Heart left ventricle (tissue), 13 donors: ENCODE results near the gene CCSER1.

Experiments
- POLR2A ChIP-seq, 2 donors: fragments of 450-650 bp; IDR thresholded peaks; one replicate each; pipeline ENCODE4 v1.6.1; 2017; ENCODE audit warnings: antibody characterized with exemption in 2 of 2, mild to moderate bottlenecking in 2 of 2, moderate library complexity in 2 of 2
- TF ChIP-seq, protein P1 (sequence below), 12 donors: fragments of 200-600 bp; sonication (generic) in 4 of 12; IDR thresholded peaks; one replicate each; pipeline versions ENCODE4 v1.5.0 to v1.8.0; 2018 to 2022; ENCODE audit warnings: antibody characterized with exemption in 12 of 12, mild to moderate bottlenecking in 5 of 12
- donor health status: ischemic (EF 13 %, LVEDD 7.1; RV severe dilation, severe dysfunction).
- donor health status: DM: no; HTN: yes; CAD: no.
- donor health status: DM: no; HTN: no; CAD: no.
- donor health status: ischemic (EF 25% LVEDD 6.9; RV normal size, moderate dysfunction).
- donor health status: ischemic (EF 25% LVEDD 5.7; RV mildly dilated, moderate dysfunction).
- donor health status: ischemic (EF 35%, LVEDD 5.7; RV mildly dilated, moderate dysfunction).
- donor health status: nonischemic (EF 11% LVEDD 7.7; RV severe dilation, severe dysfunction).
- donor health status: DM: yes; HTN: yes; CAD: no.
- donor health status: PGD.
- donor health status: ischemic (EF 29% LVEDD 5.4; RV normal size, mild dysfunction).
- donor health status: nonischemic (EF 23%, LVEDD 6.1; RV moderate dilation, normal function).

DNA sequence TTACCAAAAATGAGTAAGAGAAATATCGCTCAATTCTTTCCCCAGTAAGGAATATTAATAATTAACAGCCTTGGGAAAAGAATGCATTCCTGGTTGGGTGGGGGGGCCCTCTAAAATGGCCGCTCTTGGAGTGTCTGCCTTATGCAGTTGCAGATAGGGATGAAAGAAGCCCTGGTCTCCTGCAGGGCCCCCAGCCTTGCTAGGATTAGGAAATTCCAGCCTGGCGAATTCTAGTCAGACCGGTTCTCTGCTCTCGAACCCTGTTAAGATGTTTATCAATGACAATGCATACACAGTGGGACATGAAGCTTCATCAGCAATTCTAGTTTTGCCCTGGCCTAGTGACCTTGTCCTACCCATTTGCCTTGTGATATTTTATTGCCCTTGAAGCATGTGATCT lies 1128.8 kb downstream of the CCSER1 start:
- TF ChIP-seq, protein P1, sequence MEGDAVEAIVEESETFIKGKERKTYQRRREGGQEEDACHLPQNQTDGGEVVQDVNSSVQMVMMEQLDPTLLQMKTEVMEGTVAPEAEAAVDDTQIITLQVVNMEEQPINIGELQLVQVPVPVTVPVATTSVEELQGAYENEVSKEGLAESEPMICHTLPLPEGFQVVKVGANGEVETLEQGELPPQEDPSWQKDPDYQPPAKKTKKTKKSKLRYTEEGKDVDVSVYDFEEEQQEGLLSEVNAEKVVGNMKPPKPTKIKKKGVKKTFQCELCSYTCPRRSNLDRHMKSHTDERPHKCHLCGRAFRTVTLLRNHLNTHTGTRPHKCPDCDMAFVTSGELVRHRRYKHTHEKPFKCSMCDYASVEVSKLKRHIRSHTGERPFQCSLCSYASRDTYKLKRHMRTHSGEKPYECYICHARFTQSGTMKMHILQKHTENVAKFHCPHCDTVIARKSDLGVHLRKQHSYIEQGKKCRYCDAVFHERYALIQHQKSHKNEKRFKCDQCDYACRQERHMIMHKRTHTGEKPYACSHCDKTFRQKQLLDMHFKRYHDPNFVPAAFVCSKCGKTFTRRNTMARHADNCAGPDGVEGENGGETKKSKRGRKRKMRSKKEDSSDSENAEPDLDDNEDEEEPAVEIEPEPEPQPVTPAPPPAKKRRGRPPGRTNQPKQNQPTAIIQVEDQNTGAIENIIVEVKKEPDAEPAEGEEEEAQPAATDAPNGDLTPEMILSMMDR (IDR thresholded peaks at IDR 0.05), result no peak
- no peak for TF ChIP-seq POLR2A (IDR thresholded peaks at IDR 0.05)
